Amygdala (tissue), 56 donors: ENCODE results near the gene NDN.
"Not testable (repeated sequence)": the region's sequence is repeated elsewhere in the genome, so short reads cannot be mapped to it uniquely, and the experiment has no call there.

Experiments used
- DNase-seq, 56 donors: peaks; one replicate each; lab custom pipeline; 2025; lab: John Stamatoyannopoulos, UW

The NDN gene, protein sequence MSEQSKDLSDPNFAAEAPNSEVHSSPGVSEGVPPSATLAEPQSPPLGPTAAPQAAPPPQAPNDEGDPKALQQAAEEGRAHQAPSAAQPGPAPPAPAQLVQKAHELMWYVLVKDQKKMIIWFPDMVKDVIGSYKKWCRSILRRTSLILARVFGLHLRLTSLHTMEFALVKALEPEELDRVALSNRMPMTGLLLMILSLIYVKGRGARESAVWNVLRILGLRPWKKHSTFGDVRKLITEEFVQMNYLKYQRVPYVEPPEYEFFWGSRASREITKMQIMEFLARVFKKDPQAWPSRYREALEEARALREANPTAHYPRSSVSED

DNA sequence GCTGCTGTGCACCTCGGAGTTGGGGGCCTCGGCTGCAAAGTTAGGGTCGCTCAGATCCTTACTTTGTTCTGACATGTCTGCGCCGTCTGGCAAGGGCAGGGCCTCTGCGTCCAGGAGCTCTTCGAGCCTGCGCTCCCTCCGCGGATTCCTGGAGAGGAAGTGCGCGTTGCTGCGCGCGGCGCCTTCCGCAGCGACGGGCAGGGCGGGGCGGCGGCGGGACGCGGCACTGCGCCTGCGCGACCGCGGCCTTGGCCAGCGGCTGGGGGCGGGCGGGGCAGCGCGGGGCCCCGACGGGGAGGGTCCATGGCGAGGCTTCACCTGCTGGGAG, at the start of gene NDN:
NDN (minus strand) TSS at position 163 of the 328 bp plus-strand sequence; CDS start at position 75, 88 bp downstream.
- DNase-seq: peak in 38 of 56 donors; percentile 3 to 65 (median 18)

DNA sequence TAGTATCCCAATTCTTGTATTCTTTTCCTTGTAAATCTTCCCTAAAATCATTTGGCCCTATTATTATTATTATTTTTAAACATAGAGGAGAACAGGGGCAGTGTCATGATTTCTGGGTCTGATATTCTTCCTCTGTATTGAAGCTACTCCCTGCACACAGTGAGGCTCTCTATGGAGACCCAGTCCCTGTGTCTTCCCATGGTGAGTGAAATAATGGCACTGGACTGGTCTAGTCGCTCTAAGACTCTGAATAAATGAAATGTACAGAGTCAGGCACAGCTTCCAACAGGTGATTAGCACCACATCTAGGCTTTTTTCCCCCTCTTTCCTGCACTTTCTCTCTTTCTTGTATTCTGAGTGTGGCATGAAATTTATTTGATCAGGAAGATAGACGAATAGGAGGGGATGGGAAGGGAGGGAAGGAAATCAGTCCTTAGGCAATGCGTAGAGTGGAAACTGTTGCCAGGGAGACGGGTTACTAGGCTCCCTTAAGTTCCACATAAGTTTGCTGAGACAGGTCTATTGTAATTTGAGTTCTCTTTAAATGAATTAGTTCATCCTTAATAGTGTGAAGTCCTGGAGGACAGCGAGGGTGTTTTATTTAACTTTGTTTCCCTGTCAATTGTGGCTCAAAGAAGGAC, 49.0 kb upstream of the NDN start:
- DNase-seq: peak in 1 of 56 donors; percentile 10

DNA sequence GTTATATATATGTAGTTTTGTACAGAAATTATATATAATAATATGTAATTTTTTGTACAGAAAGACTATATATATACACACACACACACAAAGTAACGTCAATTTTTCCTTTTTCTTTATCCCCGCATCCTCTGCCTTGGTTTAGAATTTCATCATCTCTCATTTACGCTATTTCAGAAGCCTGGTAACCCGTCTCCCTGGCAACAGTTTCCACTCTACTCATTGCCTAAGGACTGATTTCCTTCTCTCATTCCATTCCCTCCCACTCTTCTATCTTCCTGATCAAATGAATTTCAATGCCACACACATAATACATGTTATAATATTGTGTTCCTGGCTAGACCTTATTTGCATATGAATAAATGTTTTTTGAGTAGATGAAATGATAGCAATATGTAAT, 47.8 kb upstream of the NDN start:
- DNase-seq: peak in 2 of 56 donors; percentile 2 to 3

DNA sequence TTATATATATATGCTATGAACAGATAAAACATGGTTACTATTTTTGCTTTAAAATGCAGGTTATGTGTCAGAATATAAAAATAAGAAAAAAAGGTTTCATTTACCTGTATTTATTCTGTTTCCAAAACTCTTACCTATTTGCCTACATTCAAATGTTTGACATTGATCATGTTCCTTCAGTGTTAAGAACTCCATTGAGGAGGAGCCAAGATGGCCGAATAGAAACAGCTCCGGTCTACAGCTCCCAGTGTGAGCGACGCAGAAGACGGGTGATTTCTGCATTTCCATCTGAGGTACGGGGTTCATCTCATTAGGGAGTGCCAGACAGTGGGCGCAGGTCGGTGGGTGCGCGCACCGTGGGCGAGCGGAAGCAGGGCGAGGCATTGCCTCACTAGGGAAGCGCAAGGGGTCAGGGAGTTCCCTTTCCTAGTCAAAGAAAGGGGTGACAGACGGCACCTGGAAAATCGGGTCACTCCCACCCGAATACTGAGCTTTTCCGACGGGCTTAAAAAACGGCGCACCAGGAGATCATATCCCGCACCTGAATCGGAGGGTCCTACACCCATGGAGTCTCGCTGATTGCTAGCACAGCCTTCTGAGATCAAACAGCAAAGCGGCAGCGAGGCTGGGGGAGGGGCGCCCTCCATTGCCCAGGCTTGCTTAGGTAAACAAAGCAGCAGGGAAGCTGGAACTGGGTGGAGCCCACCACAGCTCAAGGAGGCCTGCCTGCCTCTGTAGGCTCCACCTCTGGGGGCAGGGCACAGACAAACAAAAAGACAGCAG, 27.0 kb upstream of the NDN start:
- not testable (repeated sequence) for DNase-seq

DNA sequence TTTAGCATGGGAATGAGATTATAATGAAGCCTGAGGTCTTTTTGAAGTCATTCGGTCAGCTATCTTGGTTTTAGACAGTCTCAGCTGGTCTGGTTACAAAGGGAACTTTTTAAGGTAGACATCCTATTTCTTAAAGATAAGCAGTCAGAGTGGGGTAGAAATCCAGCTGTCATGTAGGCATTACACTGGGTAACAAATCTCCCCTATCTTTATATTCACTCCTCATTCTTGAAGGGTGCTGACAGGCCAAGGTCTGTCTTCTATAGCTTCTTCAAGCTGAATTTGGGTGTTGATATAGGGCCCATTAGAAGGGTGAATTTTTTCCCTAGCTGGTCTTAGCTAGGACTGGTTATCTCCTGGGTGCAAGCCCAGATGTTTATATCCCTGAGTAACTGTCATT, 21.2 kb upstream of the NDN start:
- no peak for DNase-seq

DNA sequence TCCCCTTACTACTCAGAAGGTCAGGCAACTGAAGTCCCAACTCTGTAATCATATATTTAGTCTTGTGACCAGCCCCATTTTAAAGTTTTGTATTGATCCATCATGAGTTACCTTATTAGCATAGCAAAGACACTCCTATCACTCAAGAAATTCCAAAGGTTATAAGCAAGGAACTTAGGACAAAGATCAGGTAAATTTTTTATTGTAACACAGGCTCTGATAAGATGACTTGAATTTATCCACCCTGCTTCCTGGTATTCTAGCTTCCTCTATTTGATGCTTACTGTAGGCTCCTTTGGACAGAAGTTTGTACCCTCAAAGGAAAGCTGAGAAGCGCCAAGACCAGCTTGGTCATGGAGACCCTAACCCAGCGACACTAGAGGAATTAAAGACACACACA, 8.2 kb upstream of the NDN start:
- no peak for DNase-seq

DNA sequence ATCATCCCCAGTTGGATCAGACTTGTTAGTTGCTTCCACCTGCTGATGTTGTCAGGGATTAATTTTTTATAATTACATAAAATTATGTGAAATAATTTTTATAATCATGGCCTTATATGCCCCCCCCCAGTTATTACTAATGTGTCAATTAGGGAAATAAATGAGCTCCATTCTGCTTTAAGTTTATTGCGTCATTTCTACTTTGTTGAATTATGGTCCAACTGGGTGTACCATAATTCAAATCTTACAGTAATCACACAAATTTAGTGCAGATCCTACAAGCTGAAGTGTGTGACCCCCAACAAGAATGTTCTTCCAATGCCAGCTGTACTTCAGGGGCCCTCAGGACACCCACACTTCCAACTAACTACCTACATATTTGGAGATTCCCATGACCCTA, 7.5 kb upstream of the NDN start:
- no peak for DNase-seq

DNA sequence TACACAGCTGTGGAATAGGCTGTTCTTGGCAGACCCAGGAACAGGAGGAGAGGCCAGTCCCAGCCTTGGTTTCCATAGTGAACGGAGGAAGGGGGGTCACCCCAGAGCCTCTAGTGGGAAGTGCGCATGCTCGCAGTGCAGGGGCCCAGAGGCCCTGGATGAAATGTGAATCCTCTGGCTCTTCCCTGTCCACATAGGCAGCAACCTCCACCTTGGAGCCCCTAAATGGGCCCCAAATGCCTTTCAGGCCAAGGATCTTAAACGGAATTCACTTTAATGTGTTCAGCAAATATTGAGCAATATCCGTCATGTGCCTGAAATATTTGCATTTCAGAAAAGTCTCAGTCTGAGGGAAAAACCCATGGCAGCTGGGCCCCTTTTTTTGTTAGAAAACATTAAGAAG, 3.3 kb upstream of the NDN start:
- DNase-seq: peak in 49 of 56 donors; percentile 2 to 74 (median 39)

DNA sequence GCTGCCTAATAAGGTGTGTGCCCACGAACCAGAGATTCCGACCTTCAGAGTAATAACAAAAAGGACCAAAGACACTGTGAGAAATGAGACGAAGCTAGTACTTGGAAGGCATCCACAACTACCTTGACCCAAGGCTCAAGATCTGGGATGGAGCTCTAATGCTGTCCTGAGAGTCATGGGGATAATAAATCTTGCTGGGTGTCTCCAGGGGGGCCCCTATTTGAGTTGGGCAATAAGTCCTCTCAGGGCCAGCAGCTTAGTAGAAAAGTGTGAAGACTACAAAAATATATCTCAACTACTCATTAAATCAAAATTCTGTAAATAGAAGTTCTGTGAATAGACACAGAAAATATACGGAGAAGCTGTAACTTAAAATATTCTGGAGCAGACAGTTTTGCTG, 2.9 kb upstream of the NDN start:
- DNase-seq: no peak

DNA sequence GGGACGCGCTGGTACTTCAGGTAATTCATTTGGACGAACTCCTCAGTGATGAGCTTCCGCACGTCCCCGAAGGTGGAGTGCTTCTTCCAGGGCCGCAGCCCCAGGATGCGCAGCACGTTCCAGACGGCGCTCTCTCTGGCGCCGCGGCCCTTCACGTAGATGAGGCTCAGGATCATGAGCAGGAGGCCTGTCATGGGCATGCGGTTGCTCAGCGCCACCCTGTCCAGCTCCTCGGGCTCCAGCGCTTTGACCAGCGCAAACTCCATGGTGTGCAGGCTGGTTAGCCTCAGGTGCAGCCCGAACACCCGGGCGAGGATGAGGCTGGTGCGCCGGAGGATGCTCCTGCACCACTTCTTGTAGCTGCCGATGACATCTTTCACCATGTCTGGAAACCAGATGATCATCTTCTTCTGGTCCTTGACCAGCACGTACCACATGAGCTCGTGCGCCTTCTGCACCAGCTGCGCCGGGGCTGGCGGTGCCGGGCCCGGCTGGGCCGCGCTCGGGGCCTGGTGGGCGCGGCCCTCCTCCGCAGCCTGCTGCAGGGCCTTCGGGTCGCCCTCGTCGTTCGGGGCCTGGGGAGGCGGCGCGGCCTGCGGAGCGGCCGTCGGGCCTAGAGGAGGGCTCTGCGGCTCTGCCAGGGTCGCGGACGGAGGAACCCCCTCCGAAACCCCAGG, 501 bp downstream of the NDN start:
- DNase-seq: peak in 4 of 56 donors; percentile 4 to 28 (median 4)

DNA sequence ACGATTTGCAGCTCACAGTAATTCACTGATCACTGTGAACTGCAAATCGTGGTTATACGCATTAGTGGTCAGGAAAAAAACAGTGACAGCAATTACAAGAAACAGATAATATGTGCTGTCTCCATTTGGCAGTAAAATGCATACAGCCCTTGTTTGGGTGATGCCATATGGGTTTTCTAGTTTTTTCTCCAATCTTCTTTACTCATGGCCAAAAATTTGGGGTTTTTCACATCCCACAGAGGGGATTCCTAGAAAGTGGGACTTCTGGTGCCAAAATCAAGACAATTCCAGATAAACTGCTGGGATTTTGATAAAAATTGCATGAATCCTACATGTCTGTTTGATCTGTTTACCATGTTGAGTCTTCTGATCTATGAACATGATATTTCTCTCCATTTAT, 15.6 kb downstream of the NDN start:
- DNase-seq: no peak

DNA sequence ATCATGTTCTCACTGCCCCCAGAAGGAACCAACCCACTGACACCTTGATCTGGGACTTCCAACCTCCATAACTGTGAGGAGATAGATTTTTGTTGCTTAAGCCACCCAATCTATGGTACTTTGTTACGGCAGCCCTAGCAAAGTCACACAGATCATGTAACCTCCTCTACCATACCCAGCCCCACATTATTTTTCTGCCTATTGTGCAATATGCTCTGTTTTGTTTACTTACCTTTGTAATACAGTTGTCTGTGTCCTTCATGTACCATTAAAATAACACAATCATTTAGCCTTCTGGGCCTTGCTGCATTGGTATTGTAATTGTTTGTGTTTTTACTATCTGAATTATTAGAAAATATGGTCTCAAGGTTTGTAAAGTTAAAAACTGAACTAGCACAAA, 16.1 kb downstream of the NDN start:
- DNase-seq: no peak

DNA sequence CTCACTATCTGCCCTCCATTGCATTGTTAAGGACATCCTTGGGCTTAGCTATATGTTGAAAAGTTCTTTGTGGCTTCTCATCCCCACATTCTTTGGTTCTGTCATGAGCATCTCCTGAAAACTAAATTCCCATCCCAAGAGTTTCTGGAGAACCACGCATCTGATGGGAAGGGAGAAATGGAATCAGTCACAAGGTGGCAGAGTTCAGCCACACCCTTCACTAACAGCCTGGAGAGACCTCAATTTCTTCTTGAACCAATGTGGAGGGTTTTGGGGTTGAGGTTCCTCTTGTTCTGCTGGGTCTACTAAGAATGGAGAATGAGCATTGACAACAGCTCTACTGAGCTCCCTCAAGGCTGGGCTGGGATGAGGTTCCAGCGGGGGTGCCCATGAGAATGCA, 23.9 kb downstream of the NDN start:
- DNase-seq: no peak

DNA sequence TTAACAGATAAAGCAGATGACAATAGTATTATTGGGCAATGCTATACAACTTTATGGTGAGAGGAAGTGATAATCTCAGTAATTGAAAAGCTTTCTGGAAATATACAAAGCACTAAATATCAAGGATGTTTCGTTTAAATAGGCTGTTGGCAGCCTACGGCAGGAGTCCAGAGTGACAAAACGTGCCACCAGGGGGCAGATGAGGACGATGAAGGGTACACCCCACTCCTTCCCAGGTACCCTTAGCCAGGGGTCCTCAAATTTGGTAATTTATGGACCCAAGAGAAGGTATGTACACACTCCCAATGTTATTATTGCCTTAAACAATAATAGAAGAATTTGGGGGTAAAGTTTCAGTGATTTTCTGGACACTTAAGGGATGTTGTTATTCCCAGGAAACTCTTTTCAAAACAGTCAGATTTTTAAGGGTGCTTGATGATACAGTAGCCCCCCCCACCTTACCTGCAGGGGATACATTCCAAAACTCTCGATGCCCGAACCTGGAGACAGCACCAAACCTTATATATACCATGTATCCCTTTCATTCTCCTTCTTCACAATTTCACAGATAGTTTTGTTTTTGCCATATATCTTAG, 38.1 kb downstream of the NDN start:
- peak in 9 of 56 donors; percentile 6 to 57 (median 21) for DNase-seq

DNA sequence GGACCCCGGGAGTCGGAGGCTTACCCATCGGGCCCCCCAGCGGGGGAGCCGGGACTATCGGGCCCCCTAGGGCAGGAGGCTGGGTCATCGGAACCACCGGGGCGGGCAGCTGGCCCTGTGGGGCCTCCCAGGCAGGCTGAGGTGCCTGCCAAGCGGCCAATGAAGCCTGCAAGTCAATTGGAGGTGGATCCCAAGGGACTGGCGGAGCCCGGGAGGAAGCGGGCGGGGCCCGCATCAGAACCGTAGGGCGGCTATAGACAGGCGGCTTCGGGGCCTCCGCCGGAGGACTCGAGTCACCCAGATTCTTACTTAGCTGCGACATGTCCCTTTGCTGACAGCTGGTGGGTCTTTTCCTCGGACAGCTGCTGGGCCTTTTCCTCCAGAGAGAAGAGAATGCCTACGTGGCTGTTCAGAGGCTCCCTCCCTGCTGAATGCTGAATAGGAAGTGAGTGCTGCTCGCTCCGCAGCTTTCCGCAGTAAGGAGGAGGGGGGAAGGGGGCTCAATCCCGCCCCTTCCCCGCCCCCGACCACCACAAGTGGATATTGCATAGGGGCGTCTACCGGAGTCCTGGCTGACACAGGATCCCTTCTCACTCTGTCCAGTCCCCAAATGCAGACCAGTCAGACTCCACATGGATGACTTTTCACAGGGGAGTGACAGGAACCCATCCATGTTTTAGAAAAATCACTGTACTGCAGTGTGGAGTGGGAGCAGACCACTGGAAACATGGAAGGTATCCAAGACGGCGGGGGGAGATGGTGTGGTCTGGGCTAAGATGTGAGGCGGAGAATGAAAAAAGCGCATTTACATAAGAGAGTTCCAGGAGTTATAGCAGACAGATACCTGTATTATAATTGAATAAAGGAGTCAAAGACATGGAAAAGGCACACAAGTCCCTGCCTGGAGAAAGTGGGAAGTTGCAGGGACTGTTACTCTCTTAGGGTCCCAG, 39.4 kb downstream of the NDN start, which contains the start of gene MAGEL2:
MAGEL2 (minus strand) TSS at position 447 of the 950 bp plus-strand sequence; CDS start at position 322, 125 bp downstream.
- peak in 8 of 56 donors; percentile 8 to 48 (median 33) for DNase-seq

DNA sequence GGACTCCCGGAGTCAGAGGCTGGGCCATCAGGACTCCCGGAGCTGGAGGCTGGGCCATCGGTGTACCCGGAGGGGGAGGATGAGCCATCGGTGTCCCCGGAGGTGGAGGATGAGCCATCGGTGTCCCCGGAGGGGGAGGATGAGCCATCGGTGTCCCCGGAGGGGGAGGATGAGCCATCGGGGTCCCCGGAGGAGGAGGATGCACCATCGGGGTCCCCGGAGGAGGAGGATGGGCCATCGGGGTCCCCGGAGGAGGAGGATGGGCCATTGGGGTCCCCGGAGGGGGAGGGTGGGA, 40.2 kb downstream of the NDN start:
- DNase-seq: no peak

DNA sequence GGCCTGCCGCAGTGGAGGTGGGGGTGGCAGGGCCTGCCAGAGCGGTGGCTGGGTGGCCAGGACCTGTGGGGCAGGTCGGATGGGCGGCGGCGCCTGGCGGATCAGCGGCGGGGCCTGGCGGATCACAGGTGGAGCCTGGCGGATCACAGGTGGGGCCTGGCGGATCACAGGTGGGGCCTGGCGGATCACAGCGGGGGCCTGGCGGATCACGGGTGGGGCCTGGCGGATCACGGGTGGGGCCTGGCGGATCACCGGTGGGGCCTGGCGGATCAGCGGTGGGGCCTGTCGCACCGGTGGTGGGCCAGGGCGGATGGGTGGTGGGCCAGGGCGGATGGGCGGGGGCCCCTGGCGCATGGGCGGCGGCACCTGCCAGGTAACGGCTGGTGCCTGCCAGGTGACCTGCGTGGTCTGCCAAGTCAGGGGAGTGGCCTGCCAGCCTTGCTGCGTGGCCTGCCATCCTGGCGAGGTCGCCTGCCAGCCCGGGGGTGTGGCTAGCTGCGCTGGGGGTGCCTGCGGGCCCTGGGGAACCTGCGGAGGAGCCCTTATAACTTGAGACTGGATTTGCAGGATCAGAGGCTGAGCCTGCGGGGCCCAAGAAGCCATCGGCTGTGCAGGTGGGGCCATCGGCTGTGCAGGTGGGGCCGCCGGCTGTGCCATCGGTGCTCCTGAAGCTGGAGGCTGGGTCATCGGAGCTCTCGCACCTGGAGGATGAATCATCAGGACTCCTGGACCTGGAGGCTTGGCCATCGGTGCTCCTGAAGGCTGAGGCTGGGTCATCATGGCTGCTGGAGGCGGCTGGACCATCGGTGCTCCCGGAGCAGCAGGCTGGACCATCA, 40.7 kb downstream of the NDN start:
- DNase-seq: no peak

DNA sequence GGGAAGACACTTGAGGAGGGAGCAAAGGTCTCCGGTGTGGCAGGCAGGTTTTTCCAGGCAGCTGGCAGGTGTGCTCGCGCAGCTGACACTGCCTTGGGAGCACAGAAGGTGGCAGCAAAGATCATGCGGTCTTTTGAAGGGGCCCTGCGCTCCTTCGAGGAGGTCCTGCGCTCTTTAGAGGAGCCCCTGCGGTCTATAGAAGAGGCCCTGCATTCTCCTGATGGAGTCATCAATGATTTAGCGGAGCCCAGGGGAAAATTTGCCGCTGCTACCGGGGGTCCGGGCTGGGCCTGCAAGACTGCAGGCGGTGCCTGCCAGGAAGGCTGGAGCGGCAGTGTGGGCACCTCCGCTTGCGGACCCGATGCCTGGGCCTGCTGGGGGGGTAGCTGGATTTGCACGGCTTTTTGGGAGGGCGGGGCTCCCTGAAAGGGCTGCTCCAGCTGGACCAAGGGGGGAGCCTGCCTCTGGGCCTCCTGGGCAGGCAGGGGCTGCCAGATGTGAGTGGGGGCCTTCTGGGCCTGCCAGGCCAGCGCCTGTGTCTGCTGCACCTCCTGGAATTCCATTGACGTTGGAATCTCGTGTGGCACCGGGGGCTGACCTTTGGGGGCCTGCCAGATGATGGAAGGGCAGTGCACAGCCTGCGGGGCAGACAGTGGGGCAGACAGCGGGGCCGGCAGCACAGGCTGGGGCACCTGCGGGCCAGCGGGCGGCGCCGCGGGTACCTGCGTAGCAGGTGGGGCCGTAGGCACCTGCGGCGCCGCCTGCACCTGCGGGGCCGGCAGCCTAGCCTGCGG, 41.5 kb downstream of the NDN start:
- DNase-seq: no peak
